GM12875 (cell line): ENCODE data around the gene OPTN.
A peak's percentile ranks its signal among the peaks of the same experiment; 100 is the strongest.

Experiments used
- H3K4me3 ChIP-seq: one replicate; pipeline ENCODE4 v1.5.1; 2011; ENCODE audit warnings: low read depth, low read length, control low read depth
- TF ChIP-seq, protein P1 (sequence below): IDR thresholded peaks from 2 replicates; pipeline ENCODE4 v1.5.1; 2011; ENCODE audit warnings: low read depth, mild to moderate bottlenecking, control low read depth, inconsistent platforms, low read length, moderate library complexity, borderline replicate concordance; ENCODE audit not compliant: insufficient read depth

Gene OPTN

DNA sequence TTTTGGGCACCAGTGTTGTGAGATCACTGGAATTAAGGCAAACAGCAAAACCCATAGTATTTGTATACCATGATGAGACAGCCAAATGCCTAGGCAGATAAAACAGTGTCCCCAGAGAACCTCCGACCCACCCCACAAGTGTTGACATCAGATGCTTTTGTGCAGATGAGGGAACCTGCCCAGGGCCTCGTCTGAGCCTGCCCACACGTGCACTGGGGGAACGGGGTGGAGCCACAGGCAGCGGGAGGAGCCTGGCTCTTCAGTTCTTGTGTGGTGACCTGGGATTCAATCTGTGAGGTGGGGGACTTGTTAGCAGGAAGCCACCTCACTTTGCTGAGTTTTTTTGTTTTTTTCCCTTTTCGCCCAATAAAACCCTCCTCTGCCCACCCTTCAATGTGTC, 33.4 kb upstream of the OPTN start:
- TF ChIP-seq, protein P1, sequence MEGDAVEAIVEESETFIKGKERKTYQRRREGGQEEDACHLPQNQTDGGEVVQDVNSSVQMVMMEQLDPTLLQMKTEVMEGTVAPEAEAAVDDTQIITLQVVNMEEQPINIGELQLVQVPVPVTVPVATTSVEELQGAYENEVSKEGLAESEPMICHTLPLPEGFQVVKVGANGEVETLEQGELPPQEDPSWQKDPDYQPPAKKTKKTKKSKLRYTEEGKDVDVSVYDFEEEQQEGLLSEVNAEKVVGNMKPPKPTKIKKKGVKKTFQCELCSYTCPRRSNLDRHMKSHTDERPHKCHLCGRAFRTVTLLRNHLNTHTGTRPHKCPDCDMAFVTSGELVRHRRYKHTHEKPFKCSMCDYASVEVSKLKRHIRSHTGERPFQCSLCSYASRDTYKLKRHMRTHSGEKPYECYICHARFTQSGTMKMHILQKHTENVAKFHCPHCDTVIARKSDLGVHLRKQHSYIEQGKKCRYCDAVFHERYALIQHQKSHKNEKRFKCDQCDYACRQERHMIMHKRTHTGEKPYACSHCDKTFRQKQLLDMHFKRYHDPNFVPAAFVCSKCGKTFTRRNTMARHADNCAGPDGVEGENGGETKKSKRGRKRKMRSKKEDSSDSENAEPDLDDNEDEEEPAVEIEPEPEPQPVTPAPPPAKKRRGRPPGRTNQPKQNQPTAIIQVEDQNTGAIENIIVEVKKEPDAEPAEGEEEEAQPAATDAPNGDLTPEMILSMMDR = no peak
- H3K4me3 ChIP-seq = no peak overlapping the region

DNA sequence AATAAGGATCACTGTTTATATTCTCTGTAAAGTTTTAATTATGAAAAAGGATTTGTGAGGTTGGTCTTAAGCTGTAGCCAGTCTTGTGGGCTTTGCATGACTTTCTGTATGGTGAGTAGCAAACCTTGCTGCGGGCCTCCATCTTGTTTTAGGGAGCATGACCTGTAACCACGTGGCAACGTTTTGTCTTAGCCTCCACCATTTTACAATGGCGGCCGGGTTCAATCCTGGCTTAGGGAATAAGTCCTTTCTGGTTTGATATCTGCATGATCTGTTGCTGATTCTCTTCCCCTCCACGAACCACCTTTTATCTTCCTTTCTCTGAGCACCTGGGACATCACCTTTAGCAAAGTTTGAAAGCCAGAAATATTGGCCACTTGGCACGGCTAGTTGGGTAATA, 32.5 kb upstream of the OPTN start:
- TF ChIP-seq, protein P1 = no peak
- H3K4me3 ChIP-seq = no peak overlapping the region

DNA sequence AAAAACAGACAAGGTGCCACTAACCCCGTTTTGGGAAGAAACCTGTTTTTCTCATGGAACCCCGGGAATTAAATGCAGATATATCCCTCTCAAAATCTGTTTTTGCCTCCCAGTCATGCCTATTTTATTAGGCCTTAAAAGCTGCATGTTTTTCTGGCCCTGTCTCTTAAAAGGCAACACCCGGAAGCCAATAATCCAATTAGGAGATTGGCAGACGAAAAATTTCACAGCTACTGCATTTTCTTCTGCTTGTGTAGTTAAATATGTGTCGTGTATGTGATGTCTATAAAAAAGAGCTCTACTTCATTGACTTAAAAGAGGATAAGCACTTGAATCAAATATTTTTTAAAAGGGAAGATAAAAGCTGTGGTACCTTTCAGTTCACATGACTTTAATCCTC, 31.9 kb upstream of the OPTN start:
- TF ChIP-seq, protein P1 = no peak
- H3K4me3 ChIP-seq = no peak overlapping the region

DNA sequence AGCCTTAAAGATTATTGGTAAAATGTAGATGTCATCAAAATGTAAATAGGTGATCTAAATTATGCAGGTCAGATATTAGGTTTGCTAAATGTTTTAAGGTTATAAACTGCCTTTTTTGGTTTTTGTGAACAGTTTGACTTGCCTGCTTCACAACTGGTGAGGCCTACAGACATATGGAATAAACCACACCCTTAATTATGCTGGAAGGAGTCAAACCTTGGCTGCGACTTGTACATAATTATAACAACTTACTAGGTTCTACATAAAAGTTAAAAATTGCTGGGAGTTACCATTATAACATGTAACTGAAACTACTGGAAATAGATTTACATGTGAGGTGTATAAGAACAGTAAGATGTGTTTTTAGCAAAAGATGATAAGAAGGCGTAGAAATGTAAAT, 31.5 kb upstream of the OPTN start:
- TF ChIP-seq, protein P1 = no peak
- H3K4me3 ChIP-seq = no peak overlapping the region

DNA sequence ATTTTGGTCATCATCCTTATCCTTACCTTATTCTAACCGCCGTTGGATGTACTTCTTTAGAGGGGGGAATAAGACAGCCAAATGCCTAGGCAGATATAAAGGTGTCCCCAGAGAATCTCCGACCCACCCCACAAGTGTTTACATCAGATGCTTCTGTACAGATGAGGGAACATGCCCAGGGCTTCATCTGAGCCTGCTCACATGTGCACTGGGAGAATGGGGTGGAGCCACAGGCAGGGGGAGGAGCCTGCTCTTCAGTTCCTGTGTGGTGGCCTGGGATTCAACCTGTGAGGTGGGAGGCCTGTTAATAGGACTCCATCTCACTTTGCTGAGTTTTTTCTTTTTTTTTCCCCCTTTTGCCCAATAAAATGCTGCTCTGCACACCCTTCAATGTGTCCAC, 27.6 kb upstream of the OPTN start:
- no peak overlapping the region for H3K4me3 ChIP-seq
- TF ChIP-seq, protein P1 = no peak

DNA sequence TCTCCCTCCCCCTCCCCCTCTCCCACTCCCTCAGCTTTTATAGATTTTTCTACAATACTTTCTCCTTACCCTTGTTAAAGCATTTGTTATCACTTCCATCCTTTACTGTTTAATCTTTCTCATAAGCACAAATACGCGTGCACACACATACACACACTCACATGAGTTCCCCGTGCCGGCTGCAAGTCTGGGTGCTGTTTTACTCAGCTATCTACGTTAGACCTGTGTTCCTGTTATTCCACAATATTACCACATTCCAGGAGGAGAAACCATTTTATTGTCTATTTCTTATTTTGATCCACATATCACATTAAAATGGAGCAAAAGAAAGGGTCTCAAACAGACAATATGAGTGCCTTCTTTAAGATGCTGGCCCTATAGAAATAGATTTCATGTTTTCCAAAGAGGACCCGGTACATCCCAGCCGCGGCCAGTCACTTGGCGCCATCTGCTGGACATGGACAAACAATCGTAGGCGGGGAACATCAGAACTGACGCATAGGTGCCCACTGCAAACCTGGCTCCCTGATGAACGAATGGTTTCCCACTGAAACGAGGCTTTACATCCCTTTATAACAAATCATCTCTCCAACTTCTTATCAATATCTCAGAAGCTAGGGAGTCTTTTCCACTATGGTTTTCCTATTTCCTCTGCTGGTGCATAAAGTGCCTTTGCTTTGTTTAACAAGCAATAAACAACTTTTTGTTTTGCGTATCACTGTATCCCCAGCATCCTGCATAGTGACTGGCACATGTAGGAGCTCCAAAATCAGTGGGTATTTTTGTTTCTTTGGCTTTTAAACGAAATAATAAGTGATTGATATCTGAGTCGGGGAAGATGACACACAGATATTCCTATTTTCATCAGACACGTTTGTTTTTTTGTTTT, 25.2 kb upstream of the OPTN start:
- H3K4me3 ChIP-seq = no peak overlapping the region
- TF ChIP-seq, protein P1 = peak; percentile 80
